ENCODE data around the gene SLC13A5.

DNA sequence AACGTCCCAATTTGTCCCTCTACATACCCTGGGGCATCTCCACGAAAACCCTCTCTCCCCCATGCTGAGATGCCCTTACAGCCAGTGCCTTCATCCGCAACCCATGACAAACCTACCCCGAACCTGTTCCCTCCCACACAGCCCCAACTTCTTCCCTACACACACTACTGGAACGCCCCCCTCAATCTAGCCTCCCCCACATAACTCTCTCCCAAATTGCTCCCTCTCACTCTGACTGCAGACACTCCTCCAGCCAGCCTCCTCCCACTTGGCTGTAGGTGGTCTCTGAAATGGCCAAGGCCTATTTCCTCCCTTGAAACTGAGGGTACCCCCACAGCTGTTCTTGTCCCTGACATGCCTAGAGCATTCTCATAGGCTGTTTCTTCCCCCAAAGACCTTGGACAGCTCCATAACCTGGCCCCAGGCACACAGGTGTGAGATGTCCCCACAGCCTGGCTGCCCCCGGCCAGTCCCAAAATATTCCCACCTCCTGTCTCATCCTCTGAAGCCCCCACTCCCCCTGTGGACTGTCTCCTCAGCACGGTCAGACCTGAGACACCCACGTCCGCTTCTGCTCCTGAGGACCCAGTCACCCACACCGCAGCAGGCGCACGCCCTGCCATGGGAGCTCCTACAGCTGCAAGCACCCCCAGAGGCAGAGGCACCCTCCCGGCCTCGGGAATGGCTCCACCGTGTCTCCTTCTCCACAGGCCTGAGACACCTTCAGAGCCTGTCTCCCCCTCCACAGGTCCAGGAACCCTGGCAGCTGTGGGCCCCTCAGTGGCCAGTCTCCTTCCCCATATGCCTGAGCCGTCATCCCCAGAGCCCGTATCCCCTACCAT is 76.3 kb downstream of the SLC13A5 start:
- no peak for TF ChIP-seq EZH2phosphoT487 (IDR thresholded peaks at IDR 0.05; ENCODE audit: borderline replicate concordance)
- TF ChIP-seq, protein P1, sequence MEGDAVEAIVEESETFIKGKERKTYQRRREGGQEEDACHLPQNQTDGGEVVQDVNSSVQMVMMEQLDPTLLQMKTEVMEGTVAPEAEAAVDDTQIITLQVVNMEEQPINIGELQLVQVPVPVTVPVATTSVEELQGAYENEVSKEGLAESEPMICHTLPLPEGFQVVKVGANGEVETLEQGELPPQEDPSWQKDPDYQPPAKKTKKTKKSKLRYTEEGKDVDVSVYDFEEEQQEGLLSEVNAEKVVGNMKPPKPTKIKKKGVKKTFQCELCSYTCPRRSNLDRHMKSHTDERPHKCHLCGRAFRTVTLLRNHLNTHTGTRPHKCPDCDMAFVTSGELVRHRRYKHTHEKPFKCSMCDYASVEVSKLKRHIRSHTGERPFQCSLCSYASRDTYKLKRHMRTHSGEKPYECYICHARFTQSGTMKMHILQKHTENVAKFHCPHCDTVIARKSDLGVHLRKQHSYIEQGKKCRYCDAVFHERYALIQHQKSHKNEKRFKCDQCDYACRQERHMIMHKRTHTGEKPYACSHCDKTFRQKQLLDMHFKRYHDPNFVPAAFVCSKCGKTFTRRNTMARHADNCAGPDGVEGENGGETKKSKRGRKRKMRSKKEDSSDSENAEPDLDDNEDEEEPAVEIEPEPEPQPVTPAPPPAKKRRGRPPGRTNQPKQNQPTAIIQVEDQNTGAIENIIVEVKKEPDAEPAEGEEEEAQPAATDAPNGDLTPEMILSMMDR (conservative IDR thresholded peaks at IDR 0.05; ENCODE audit: low read length), result no peak
